ENCODE data around the gene CDK9. TPM values are rescaled to one million over a fixed set of nuclear protein-coding genes. Genes with fewer than 3 reads are reported as not detected.

Gene CDK9
- total and polyA plus RNA-seq, 2 of the 4 experiments (the other 2 are of a cell fraction), result 30.3 to 49.9 TPM

DNA sequence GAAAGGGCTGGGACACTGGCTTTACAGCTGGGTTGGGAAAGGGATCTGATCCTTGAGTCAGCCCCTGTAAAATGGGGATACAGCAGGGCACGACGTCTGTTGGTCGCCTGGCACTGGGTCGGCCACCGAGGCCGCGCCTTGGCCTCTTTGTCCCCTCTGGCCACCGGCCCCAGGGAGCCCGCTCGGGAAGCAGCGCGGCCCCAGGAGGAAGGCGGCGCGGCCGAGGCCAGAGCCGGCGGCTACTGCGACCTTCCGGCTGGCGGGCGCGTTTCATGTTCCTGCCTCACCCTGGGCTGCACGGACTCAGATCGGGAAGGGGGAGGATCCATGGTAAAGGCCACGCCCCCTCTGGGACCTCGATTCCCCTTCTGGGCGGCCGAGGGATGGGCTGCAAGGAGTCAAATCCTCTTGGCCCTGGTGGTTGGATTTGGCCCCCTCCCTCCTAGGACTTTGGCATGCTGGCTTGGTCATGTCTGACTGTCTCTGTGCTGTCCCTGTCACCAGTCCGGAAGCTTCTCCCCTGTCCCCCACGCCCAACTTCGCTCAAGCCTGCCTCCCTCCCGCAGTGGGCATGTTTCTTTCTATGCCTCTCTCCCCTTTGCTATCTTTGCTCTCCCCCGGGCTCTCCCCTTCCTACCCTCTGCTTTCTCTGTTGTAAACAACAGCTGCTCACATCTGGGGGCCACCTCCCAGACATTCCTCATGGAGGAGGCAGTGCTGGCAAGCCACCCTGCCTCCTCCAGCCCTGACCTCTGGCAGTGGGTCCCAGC lies 42.6 kb downstream of the CDK9 start:
- no peak overlapping the region for H3K56ac ChIP-seq (ENCODE audit: extremely low read depth, insufficient read depth, low read length)
- in situ Hi-C loops (cut with MboI; ENCODE audit: low sequenced_read_pairs), result no loop called here
- peak; percentile 93 for ATAC-seq (ENCODE audit: low read depth)
- H3K27me3 ChIP-seq (ENCODE audit: control insufficient read depth, insufficient read depth, low read length), result no peaks in the 10 kb centered on the region
- peak; percentile 17; the same call in 1 of the 2 replicates for TF ChIP-seq RAD21 (IDR thresholded peaks at IDR 0.05; ENCODE audit: low read length)
- TF ChIP-seq BHLHE40 (IDR thresholded peaks at IDR 0.05; ENCODE audit: low read depth, low read length), result no peak
- TF ChIP-seq RFX5 (IDR thresholded peaks at IDR 0.05; ENCODE audit: low read depth, low read length), result no peak
- no peak for TF ChIP-seq CEBPB (IDR thresholded peaks at IDR 0.05; ENCODE audit: low read depth, low read length)
- H4K20me1 ChIP-seq (ENCODE audit: insufficient read depth, low read length), result no peaks in the 10 kb centered on the region
- peak overlapping the region; percentile 50 for H3K18ac ChIP-seq (ENCODE audit: low read depth, low read length)
- H3K36me3 ChIP-seq (ENCODE audit: control insufficient read depth, insufficient read depth, low read length), result peaks cover 30% of the 10 kb centered on the region
- peak overlapping the region; percentile 86 for H3K14ac ChIP-seq (replicated peaks; ENCODE audit: low read depth, low read length)
- peak overlapping the region; percentile 47 for H2AK5ac ChIP-seq (ENCODE audit: low read depth, low read length)
- H4K5ac ChIP-seq (ENCODE audit: low read depth, low read length), result peak overlapping the region; percentile 91
- peaks cover 14% of the 10 kb centered on the region for H3K4me1 ChIP-seq (ENCODE audit: control insufficient read depth, insufficient read depth, low read length)
- dilution Hi-C loops (cut with HindIII; ENCODE audit: low sequenced_read_pairs, unreplicated experiment), result no loop called here
- POLR2A ChIA-PET (ENCODE audit: unreplicated experiment), result no interaction called here
- intact Hi-C loops (cut with micrococcal nuclease), result no loop called here
- peak overlapping the region; percentile 86 for H2BK120ac ChIP-seq (ENCODE audit: low read depth, low read length)
- peak overlapping the region; percentile 84; the same call in 2 of the 3 replicates for H2BK15ac ChIP-seq (ENCODE audit: low read depth, low read length)
- peak overlapping the region; percentile 8 to 90 for H4K8ac ChIP-seq (ENCODE audit: low read depth in 2 of 2, low read length in 2 of 2)
- H3K23ac ChIP-seq (ENCODE audit: low read depth, low read length), result peak overlapping the region; percentile 80; the same call in 1 of the 2 replicates
- peak overlapping the region; percentile 52; the same call in 1 of the 2 replicates for H2BK20ac ChIP-seq (ENCODE audit: low read depth, low read length)
- peaks cover 17 to 70% of the 10 kb centered on the region in 2 experiments; a peak in 3 of 4 replicates for H3K79me1 ChIP-seq (ENCODE audit: low read depth in 1 of 2, low read length in 2 of 2)
- H2AFZ ChIP-seq (replicated peaks; ENCODE audit: low read length, poor library complexity), result peak overlapping the region; percentile 91
- H3K9ac ChIP-seq (ENCODE audit: low read depth, low read length), result peak overlapping the region; percentile 58
- no TSS peak for BruUV-seq (replicated peaks)
- H3K27ac ChIP-seq (ENCODE audit: insufficient read depth, low read length), result peak overlapping the region; percentile 69
- H3K9me1 ChIP-seq (ENCODE audit: insufficient read depth, low read length), result peaks cover 12% of the 10 kb centered on the region
- CTCF ChIA-PET, result interaction anchor here (0.7 to 1.4 kb wide), 2 partner anchors 12 to 42 kb away, joined by 3 to 5 read pairs; no protein-coding TSS in a partner anchor
- 11% methylated on average over 23 of the region's 34 CpGs; no CpG with 5 or more reads in 1 of the 2 experiments for WGBS, 2 experiments (ENCODE audit: extremely low coverage in 2 of 2, insufficient read length in 1 of 2)
- peak overlapping the region; percentile 69 for H3K4me2 ChIP-seq (ENCODE audit: low read depth, low read length)
- no peak overlapping the region for H3K4me3 ChIP-seq (ENCODE audit: insufficient read depth, low read depth, low read length)
- peak overlapping the region; percentile 46 for H2BK5ac ChIP-seq (ENCODE audit: low read depth, low read length, poor library complexity, severe bottlenecking)
- H4K91ac ChIP-seq (ENCODE audit: insufficient read depth, low read depth, low read length), result peak overlapping the region; percentile 84
- peak; percentile 51 for DNase-seq
- H2AK9ac ChIP-seq (replicated peaks; ENCODE audit: low read depth, low read length, poor library complexity), result peak overlapping the region; percentile 96
- H3K4ac ChIP-seq (ENCODE audit: low read depth, low read length), result peak overlapping the region; percentile 82
- no peaks in the 10 kb centered on the region for H3K9me3 ChIP-seq (ENCODE audit: control insufficient read depth, insufficient read depth, low read length)
